Cardiac septum (tissue), 1 donor: ENCODE results near the gene FBXW12. TPM values are rescaled to one million over a fixed set of nuclear protein-coding genes. Genes with fewer than 3 reads are reported as not detected.

Source experiments
- DNase-seq: peaks from one replicate; pipeline ENCODE4 v3.0.0-alpha.2; 2020; ENCODE audit warnings: low spot score
- intact Hi-C: fragments of 100-400 bp; cut with DNase I; formaldehyde crosslinking; loops from one replicate; pipeline ENCODE4 v1.14.0; 2022
- total RNA-seq: library from RNA; stranded (reverse); fragmentation: NEBNext Ultra II Directional; extraction: Animal tissue kit (Norgen Biotek cat#: 25700); gene quantifications from one replicate; pipeline ENCODE4 v1.2.1, GENCODE V29; 2021
- donor health status: DM: no; HTN: no; CAD: no.

Gene FBXW12
- total RNA-seq, 1 donor from 2014 or later: not detected

GRCh38 chr3:48431224-48432029, 59.4 kb downstream of the FBXW12 start:
- DNase-seq: no peak
- intact Hi-C loops: no loop called here

GRCh38 chr3:48432411-48433371, 60.7 kb downstream of the FBXW12 start:
- intact Hi-C loops: no loop called here
- no peak for DNase-seq

DNA sequence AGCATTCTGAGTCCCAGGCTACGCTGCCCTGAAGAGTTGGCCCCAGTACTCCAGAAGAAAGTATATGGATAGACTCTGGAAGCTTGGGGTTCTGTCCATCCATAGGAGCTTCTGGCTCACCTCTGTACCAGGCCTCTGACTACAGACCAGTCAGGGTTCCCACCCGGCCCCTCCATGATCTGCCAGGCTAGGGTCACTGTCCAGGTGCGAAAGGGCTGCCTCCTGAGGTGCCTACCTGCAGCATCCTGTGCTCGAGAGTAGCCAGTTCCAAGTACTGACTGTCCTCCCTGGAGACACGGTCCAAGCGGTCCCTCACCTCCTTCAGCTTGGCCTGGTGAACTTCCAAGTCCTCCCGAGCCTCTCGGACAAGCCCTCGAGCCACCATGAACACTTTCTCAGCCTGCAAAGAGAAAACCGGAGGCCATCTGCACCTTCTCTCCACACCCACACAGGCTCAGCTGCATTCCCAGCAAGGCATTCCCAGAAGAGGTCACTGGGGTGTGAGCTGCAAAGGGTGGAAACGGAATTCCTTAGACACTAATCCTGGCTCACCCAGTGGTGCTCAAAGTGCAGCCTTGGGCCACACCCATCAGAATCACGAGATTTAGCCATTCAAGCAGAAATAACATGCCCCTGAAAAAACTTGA, 61.6 kb downstream of the FBXW12 start:
- DNase-seq: no peak
- intact Hi-C loops: no loop called here

DNA sequence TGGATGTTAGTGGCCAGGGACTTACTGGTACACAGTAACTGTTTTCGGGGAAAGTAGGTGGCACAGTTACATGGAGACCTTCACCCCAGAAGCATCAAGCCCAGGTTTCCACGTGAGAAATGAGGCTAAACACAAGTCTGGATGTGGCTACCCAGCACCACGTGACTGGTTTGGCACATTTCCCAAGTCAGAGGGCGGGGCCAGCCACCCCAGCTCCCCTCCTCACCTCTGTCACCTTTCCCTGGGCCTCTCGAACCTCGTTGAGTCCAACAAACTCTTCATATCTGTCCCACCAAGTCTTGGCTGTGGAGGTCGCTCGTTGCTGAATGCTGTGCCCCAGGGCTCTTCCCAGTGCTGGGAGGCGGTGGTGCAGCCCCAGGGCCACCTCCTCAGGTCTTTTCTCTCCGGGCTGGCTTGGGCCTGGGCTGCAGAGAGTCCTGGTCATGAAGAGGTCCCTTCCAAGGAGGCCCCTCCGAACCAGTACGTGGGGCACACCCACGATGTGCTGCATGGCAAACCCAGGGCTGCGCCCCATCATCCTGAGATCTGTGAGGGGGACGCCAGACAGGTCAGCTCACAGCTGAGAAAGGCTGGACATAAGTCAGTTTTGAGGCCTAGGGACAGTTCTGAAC, 62.7 kb downstream of the FBXW12 start:
- intact Hi-C loops: loop anchor here (5.0 kb wide), 1 partner anchor 202 kb away; no protein-coding TSS in a partner anchor
- DNase-seq: no peak

DNA sequence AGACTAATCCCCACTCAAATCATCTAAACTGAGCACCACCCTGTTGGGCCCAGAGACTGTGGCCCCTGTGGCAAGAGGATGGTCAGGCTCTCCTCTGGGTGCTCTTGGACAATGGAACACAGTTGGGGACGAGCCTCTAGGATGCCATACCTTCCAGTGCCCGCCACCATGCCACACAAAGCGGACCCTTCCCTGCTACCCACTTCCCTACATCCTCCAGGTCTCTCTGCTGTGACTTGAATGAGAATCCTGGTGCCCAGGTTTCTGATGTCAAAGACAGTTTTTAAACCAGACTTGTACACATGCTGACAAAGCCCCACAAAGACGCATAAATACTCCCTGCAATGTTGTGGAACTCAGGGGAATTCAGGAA, 63.2 kb downstream of the FBXW12 start:
- DNase-seq: no peak
- intact Hi-C loops: loop anchor here (5.0 kb wide), 1 partner anchor 203 kb away; no protein-coding TSS in a partner anchor

DNA sequence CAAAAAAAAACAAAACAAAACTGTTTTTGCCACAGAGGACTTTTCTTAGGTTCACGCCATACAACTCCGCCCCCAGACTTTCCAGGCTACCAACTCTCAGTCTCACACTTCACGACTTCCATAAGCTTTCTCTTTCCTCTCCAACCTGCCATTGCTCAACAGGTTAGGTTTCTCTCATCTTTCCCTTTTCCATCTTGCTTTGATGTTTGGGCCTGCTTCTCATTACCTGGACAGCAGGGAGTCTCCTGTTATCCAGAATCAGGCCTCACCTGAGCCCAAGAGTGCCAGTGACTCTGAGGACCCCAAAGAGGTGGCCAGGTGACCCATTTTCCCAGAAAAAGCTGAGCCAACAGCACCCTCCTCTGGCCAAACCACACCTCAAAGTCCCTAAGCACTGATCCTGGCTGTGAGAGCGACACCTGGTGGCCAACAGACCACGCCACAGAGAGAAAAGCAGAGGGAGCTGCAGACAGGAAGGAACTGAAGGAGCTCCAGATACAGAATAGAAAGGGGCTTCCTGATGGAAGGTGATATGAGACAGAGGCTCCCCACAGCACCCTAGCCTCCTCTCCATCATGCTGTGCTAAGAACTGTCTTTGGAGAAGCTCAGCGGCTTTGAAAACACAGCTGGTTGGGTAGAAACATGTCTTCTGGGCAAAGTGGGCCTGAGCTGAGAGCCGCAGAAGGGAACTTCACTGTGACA, 63.9 kb downstream of the FBXW12 start:
- intact Hi-C loops: loop anchor here (1.0 to 5.0 kb wide), 3 partner anchors 35 to 204 kb away; no protein-coding TSS in a partner anchor
- DNase-seq: peak; percentile 93

GRCh38 chr3:48436477-48436787, 64.4 kb downstream of the FBXW12 start:
- DNase-seq: no peak
- intact Hi-C loops: loop anchor here (1.0 to 5.0 kb wide), 3 partner anchors 35 to 204 kb away; no protein-coding TSS in a partner anchor

- DNase-seq: no peak
- intact Hi-C loops: loop anchor here (1.0 to 5.0 kb wide), 3 partner anchors 36 to 205 kb away; no protein-coding TSS in a partner anchor
Measured at GRCh38 chr3:48436855-48437254, 64.8 kb downstream of the FBXW12 start.

DNA sequence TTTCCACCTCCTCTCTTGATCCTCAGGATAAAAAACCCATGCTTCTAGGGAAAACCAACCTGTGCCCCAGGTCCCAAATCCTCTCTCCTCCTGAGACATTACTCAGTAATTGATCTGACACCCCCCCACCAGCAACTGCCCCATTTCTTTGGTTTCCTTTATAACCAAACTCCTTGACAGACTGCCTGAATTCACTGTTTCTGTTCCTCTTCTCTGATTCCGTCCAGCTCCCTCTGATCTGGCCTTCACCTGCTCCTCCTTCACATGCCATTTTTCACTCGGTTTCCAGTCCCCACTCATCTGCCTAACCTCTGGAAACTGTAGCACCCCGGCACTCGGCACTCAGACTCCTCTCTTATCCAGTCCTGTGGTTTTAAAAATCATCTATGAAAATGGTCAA, 65.8 kb downstream of the FBXW12 start:
- no peak for DNase-seq
- intact Hi-C loops: loop anchor here (2.0 to 5.0 kb wide), 2 partner anchors 165 to 206 kb away; no protein-coding TSS in a partner anchor

GRCh38 chr3:48439820-48440589, 68.0 kb downstream of the FBXW12 start, which contains the start of the genes CCDC51 and TMA7:
Gene CCDC51 (minus strand): TSS chr3:48440119. CDS start chr3:48435128, 4,991 bp downstream.
Gene TMA7 (plus strand): TSS chr3:48440257. CDS start chr3:48440297, 40 bp downstream.
- peak; percentile 99 for DNase-seq
- intact Hi-C loops: loop anchor here (5.0 kb wide), 1 partner anchor 208 kb away; no protein-coding TSS in a partner anchor

DNA sequence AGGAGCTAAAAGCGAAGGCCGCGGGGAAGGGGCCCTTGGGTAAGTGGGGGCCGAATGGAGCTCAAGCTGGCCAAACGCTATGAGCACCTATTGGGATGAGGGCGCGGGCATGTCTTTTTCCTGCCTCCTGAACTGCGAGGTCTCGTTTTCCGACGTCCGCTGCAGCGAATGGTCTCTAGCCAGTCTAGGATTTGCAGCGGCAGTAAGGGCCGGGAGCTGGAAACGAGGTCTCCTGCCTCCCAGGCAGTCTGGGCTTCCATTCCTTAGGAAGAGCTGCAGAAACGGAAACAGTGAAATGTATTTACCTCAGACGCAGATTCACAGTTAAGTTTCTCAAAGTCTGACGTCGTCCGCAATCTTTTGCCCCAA, 68.6 kb downstream of the FBXW12 start:
- DNase-seq: no peak
- intact Hi-C loops: no loop called here

GRCh38 chr3:48441940-48442339, 69.9 kb downstream of the FBXW12 start:
- no peak for DNase-seq
- intact Hi-C loops: no loop called here

Other genes with a start within 250 kb of the FBXW12 start
- gene CDC25A, start 183.8 kb upstream of the FBXW12 start, total RNA-seq: 0.32 TPM
- gene CAMP, start 148.7 kb upstream of the FBXW12 start, total RNA-seq: 0.67 TPM
- gene ZNF589, start 131.1 kb upstream of the FBXW12 start, total RNA-seq: 3.4 TPM
- gene NME6, start 70.9 kb upstream of the FBXW12 start, total RNA-seq: 21.0 TPM
- gene SPINK8, start 38.6 kb upstream of the FBXW12 start, total RNA-seq: not detected
- gene PLXNB1, start 57.9 kb downstream of the FBXW12 start, total RNA-seq: 43.4 TPM
- 8.9 TPM for gene CCDC51, start 67.9 kb downstream of the FBXW12 start, total RNA-seq
- gene TMA7, start 68.0 kb downstream of the FBXW12 start, total RNA-seq: 192 TPM
- 4.1 TPM for gene ATRIP, start 74.5 kb downstream of the FBXW12 start, total RNA-seq
- 47.8 TPM for gene SHISA5, start 132.0 kb downstream of the FBXW12 start, total RNA-seq
- gene PFKFB4, start 184.6 kb downstream of the FBXW12 start, total RNA-seq: 1.5 TPM
- gene UCN2, start 191.6 kb downstream of the FBXW12 start, total RNA-seq: 0.48 TPM
- 26.5 TPM for gene COL7A1, start 223.1 kb downstream of the FBXW12 start, total RNA-seq
- gene UQCRC1, start 237.4 kb downstream of the FBXW12 start, total RNA-seq: 753 TPM
- not detected for gene TMEM89, start 249.6 kb downstream of the FBXW12 start, total RNA-seq